Measurements from ENCODE around the gene C1QTNF12.

Gene C1QTNF12

GRCh38 chr1:1213345-1214265 lies 32.9 kb downstream of the C1QTNF12 start, which contains the start of gene TNFRSF4:
TNFRSF4 (minus strand) TSS chr1:1214153; CDS start chr1:1214127, 26 bp downstream.
- DNase-seq (ENCODE audit: low read depth in 2 of 2): no peak

GRCh38 chr1:1212780-1213344 lies 33.7 kb downstream of the C1QTNF12 start:
- no peak for DNase-seq (ENCODE audit: low read depth in 2 of 2)

- no peak for DNase-seq (ENCODE audit: low read depth in 2 of 2)
Observed at GRCh38 chr1:1211541-1212441, 34.7 kb downstream of the C1QTNF12 start.

- DNase-seq (ENCODE audit: low read depth in 2 of 2): no peak
Observed at GRCh38 chr1:1210726-1211540, 35.6 kb downstream of the C1QTNF12 start.

DNA sequence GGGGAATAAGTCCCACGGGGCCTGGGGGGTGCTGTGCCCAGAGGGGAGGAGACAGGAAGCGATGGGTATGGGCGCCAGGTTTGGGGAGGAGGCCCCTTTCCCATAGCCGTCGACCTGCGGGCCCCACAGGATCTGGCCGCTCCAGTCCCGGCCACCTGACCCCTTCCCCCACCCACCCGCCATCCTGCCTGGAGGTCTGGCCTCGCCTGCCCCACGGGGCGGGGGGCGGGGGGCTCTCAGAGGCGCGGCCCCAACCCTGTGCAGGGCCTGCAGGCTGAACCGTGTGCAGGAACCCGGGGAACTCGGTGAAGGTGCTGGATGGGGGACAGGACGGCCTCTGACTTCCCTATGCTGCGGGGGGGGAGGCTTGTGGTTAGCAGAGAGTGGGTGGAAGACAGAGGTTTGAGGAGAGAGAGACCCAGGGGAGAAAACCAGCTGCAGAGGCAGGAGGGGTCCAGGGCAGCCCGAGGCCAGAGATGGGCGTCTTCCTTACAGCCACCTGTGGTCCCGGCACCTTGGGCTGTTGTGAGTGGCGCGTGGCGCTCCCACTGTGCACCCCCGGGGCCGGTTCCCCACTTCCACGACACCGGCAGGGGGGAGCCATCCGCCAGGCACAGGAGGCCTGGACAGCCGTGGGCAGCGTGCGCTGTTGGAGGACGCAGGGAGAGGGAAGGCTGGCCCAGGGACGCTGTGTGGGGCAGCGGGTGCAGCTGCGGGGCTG lies 37.6 kb downstream of the C1QTNF12 start:
- DNase-seq (ENCODE audit: low read depth in 2 of 2): no peak

DNA sequence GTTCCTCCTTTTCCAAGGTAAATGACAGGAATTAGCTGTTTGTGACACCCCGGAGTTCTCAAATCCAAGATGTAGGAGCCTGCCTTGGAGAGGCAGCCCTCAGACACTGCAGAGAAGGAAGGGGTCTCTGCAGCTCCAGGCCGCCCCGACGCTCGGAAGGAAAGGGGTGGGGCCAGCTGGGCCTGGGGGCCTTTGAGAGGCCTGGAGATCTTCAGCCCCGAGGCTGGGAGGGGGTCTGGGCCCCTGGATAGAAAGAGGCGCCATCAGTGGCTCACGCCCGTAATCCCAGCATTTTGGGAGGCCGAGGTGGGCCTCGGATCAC lies 39.0 kb downstream of the C1QTNF12 start:
- no peak for DNase-seq (ENCODE audit: low read depth in 2 of 2)

DNA sequence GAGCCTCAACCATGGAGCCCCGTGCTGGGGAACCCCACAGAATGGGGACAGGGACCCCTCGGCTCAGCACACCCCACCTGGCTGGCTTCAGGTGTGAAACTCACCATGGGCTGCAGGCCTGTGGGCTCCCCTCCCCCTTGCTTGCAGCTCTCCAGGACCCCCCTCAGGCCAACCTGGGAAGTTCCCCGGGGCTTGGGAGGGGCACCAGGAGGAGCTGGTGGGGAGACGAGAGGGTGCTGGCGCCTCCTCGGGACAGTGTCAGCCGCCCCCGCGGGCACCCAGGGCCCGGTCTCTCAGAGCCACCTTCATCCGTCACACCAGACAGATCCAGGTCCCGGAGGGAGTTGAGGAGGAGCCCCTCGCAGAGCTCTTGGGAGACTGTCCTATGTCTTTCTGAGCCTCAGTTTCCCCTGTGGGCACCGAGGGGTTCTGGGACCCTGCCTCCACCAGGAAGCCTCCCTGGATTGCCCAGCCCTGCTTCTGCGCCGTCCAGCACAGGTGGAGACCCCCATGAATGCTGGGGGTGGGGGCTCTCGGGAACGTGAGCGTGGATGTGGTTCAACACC lies 39.5 kb downstream of the C1QTNF12 start:
- no peak for DNase-seq (ENCODE audit: low read depth in 2 of 2)

GRCh38 chr1:1206376-1206965 lies 40.1 kb downstream of the C1QTNF12 start, which contains the start of gene TNFRSF18:
TNFRSF18 (minus strand) TSS chr1:1206592; CDS start chr1:1206571, 21 bp downstream.
- no peak for DNase-seq (ENCODE audit: low read depth in 2 of 2)

DNA sequence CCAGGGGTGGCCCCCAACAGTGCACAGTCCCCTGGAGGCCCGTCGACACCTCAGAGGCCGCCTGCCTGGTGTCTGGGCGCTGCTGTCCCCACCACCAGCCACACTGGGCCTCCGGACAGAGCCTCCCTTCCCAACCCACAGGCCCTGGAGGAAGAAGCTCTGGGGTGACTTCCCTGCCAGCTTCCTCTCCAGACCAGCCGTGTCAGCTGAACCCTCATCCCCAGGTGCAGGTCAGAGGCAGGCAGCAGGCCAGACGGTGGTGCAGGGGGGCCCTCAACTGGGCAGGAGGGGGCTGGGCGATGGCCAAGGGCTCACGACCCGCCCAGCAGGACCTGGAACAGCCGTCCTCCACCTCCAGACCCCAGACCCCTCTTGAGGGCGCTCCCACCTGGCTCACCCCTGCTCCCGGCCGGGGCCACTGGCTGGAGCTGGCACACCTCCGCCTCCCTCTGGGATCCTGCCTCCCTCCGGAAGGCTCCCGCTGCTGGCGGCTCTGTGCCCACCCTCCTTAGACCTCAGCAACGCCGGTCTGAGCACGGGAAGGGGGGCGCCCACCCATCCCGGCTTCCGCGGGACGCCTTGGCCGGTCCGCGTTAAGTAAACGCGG lies 40.6 kb downstream of the C1QTNF12 start:
- no peak for DNase-seq (ENCODE audit: low read depth in 2 of 2)

GRCh38 chr1:1204998-1205768 lies 41.3 kb downstream of the C1QTNF12 start:
- no peak for DNase-seq (ENCODE audit: low read depth in 2 of 2)

DNA sequence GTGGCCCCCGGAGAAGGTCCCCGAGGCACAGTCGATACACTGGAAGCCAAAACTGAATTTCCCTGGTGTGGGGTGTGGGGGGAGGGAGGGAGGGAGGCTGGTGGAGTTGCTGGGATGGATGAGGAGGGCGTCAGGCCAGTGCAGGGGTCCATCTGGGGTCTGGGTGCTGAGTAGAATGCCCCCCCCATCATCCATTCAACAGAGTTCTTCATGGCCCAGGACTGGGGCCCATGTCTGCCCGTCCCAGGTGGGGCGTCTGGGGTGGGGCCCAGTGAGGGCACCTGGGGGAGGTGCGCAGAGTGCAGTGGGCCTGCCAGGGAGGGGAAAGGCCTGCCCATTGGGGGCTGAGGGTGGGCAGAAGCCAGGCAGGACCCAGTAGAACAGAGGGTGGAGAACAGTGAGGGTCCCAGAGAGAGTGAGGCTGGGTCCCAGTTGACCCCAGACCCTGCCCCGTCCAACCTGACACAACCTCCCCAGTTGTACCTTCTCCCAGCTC lies 42.0 kb downstream of the C1QTNF12 start:
- DNase-seq (ENCODE audit: low read depth in 2 of 2): no peak

GRCh38 chr1:1203561-1204424 lies 42.7 kb downstream of the C1QTNF12 start:
- DNase-seq (ENCODE audit: low read depth in 2 of 2): no peak

- DNase-seq (ENCODE audit: low read depth in 2 of 2): no peak
Observed at GRCh38 chr1:1202831-1203560, 43.5 kb downstream of the C1QTNF12 start.

GRCh38 chr1:1200876-1201810 lies 45.4 kb downstream of the C1QTNF12 start:
- peak; percentile 84 to 93 for DNase-seq (ENCODE audit: low read depth in 2 of 2)
